OCI-LY7 (cell line): ENCODE measurements around the gene ZDHHC13. TPM values are rescaled to one million over a fixed set of nuclear protein-coding genes. Genes with fewer than 3 reads are reported as not detected.

ENCODE experiments used
- BruUV-seq: library from RNA; stranded (reverse); fragments of 400-500 nt; replicated peaks from 2 replicates; lab custom pipeline; 2021; lab: Mats Ljungman, UMichigan
- CTCF ChIA-PET: fragments of 300-600 bp; sonication (Branson Sonifier 250); formaldehyde crosslinking; loops from one replicate; lab custom pipeline; 2022; ENCODE audit warnings: antibody characterized with exemption; ENCODE audit not compliant: unreplicated experiment; lab: Charles Lee
- POLR2A ChIA-PET: fragments of 300-600 bp; sonication (Branson Sonifier 250); formaldehyde crosslinking; loops from one replicate; lab custom pipeline; 2022; ENCODE audit warnings: antibody characterized with exemption; lab: Charles Lee
- DNase-seq: peaks from one replicate; pipeline ENCODE4 v3.0.0-alpha.2; 2015; ENCODE audit warnings: low spot score
- H2AFZ ChIP-seq: fragments of 200-600 bp; sonication (generic), shearing (Covaris generic); 2 replicates; pipeline ENCODE4 v1.6.1; 2014; ENCODE audit warnings: mild to moderate bottlenecking, antibody characterized with exemption, low read length, moderate library complexity
- H3K27ac ChIP-seq: fragments of 200-600 bp; sonication (generic); 2 replicates; pipeline ENCODE4 v1.5.1; 2014; ENCODE audit warnings: mixed run types, low read depth, mild to moderate bottlenecking, moderate library complexity, low read length, inconsistent platforms; ENCODE audit not compliant: poor library complexity, severe bottlenecking
- H3K36me3 ChIP-seq: fragments of 200-600 bp; sonication (generic); 2 replicates; pipeline ENCODE4 v1.6.1; 2014; ENCODE audit warnings: mild to moderate bottlenecking, antibody characterized with exemption, low read length, moderate library complexity, mixed read lengths; ENCODE audit not compliant: insufficient read depth
- H3K4me1 ChIP-seq: fragments of 200-600 bp; sonication (generic); 2 replicates; pipeline ENCODE4 v1.5.1; 2014; ENCODE audit warnings: mild to moderate bottlenecking, low read length; ENCODE audit not compliant: insufficient read depth, poor library complexity, severe bottlenecking
- H3K4me2 ChIP-seq: fragments of 200-600 bp; sonication (generic); 2 replicates; pipeline ENCODE4 v1.6.1; 2014; ENCODE audit warnings: mild to moderate bottlenecking, low read length
- H3K4me3 ChIP-seq: fragments of 200-600 bp; sonication (generic); 2 replicates; pipeline ENCODE4 v1.5.1; 2014; ENCODE audit warnings: mild to moderate bottlenecking, low read depth, low read length; ENCODE audit not compliant: poor library complexity, severe bottlenecking
- H3K79me2 ChIP-seq: fragments of 200-600 bp; sonication (generic); 2 replicates; pipeline ENCODE4 v1.6.1; 2016; ENCODE audit warnings: low read depth, mild to moderate bottlenecking, low read length, moderate library complexity, mixed read lengths; ENCODE audit not compliant: insufficient read depth
- H3K9me2 ChIP-seq: fragments of 200-600 bp; sonication (generic); 2 replicates; pipeline ENCODE4 v1.6.1; 2016; ENCODE audit warnings: mild to moderate bottlenecking, low read length, mixed read lengths; ENCODE audit not compliant: insufficient read depth
- H3K9me3 ChIP-seq: fragments of 200-600 bp; sonication (generic); 2 replicates; pipeline ENCODE4 v1.6.1; 2014; ENCODE audit warnings: mild to moderate bottlenecking, mixed run types, low read length, mixed read lengths
- H4K20me1 ChIP-seq: fragments of 200-600 bp; sonication (generic); 2 replicates; pipeline ENCODE4 v1.6.1; 2014; ENCODE audit warnings: mild to moderate bottlenecking, antibody characterized with exemption, low read length, moderate library complexity, mixed read lengths; ENCODE audit not compliant: insufficient read depth
- CTCF ChIP-seq: fragments of 200-600 bp; sonication (generic); conservative IDR thresholded peaks from 2 replicates; pipeline ENCODE4 v1.5.1; 2014; ENCODE audit warnings: mild to moderate bottlenecking, antibody characterized with exemption, low read length, moderate library complexity, mixed read lengths
- EZH2phosphoT487 ChIP-seq: fragments of 200-600 bp; sonication (generic); IDR thresholded peaks from 2 replicates; pipeline ENCODE4 v1.6.1; 2018; ENCODE audit warnings: low read depth, borderline replicate concordance, mild to moderate bottlenecking, mixed run types, antibody characterized with exemption, low read length, moderate library complexity, mixed read lengths
- intact Hi-C: fragments of 100-400 bp; cut with micrococcal nuclease; formaldehyde crosslinking; loops from one replicate; pipeline ENCODE4 v1.10.0; 2022; ENCODE audit not compliant: unreplicated experiment
- total RNA-seq, 2 experiments: library from RNA; depleted of rRNA in 1 of 2; stranded (reverse); fragments of >200 nt in 1 of 2; shearing (Covaris generic) in 1 of 2; gene quantifications; 2 replicates each; pipeline ENCODE4 v1.2.3, GENCODE V29; 2014 to 2022

Gene ZDHHC13
- total RNA-seq, 2 experiments from 2014 or later, result 25.0 to 28.1 TPM

GRCh38 chr11:19218216-19218615 lies 101.2 kb downstream of the ZDHHC13 start:
- intact Hi-C loops, result no loop called here
- CTCF ChIA-PET, result no interaction called here
- no peaks in the 10 kb centered on the region for H4K20me1 ChIP-seq
- H2AFZ ChIP-seq, result no peak overlapping the region
- no peak for DNase-seq
- BruUV-seq, result no TSS peak
- H3K9me2 ChIP-seq, result no peaks in the 10 kb centered on the region
- H3K4me3 ChIP-seq, result no peak overlapping the region
- H3K4me1 ChIP-seq, result no peaks in the 10 kb centered on the region
- no peaks in the 10 kb centered on the region for H3K9me3 ChIP-seq
- H3K27ac ChIP-seq, result no peak overlapping the region
- TF ChIP-seq EZH2phosphoT487, result no peak
- no peak for TF ChIP-seq CTCF
- H3K4me2 ChIP-seq, result no peak overlapping the region
- no peaks in the 10 kb centered on the region for H3K79me2 ChIP-seq
- H3K36me3 ChIP-seq, result peaks cover 13% of the 10 kb centered on the region
- POLR2A ChIA-PET, result interaction anchor here (0.8 to 1.0 kb wide), 2 partner anchors 14 to 25 kb away, joined by 3 read pairs; no protein-coding TSS in a partner anchor

GRCh38 chr11:19218786-19219460 lies 102.0 kb downstream of the ZDHHC13 start:
- Histone ChIP-seq H3K9me2 (no peaks in the 10 kb centered on the region), H3K36me3 (peaks cover 20% of the 10 kb centered on the region), H3K4me3 (no peak overlapping the region), H4K20me1 (no peaks in the 10 kb centered on the region), H2AFZ (no peak overlapping the region), H3K9me3 (no peaks in the 10 kb centered on the region), H3K4me2 (no peak overlapping the region), H3K79me2 (no peaks in the 10 kb centered on the region), H3K4me1 (no peaks in the 10 kb centered on the region), H3K27ac (no peak overlapping the region)
- intact Hi-C loops, result no loop called here
- DNase-seq, result no peak
- BruUV-seq, result no TSS peak
- POLR2A ChIA-PET, result interaction anchor here (0.6 to 0.7 kb wide), 2 partner anchors 53 to 345 kb away, joined by 4 to 5 read pairs; no protein-coding TSS in a partner anchor
- TF ChIP-seq CTCF, result no peak
- no peak for TF ChIP-seq EZH2phosphoT487
- CTCF ChIA-PET, result no interaction called here
